ENCODE measurements around the gene SLC15A3.

SLC15A3 gene

DNA sequence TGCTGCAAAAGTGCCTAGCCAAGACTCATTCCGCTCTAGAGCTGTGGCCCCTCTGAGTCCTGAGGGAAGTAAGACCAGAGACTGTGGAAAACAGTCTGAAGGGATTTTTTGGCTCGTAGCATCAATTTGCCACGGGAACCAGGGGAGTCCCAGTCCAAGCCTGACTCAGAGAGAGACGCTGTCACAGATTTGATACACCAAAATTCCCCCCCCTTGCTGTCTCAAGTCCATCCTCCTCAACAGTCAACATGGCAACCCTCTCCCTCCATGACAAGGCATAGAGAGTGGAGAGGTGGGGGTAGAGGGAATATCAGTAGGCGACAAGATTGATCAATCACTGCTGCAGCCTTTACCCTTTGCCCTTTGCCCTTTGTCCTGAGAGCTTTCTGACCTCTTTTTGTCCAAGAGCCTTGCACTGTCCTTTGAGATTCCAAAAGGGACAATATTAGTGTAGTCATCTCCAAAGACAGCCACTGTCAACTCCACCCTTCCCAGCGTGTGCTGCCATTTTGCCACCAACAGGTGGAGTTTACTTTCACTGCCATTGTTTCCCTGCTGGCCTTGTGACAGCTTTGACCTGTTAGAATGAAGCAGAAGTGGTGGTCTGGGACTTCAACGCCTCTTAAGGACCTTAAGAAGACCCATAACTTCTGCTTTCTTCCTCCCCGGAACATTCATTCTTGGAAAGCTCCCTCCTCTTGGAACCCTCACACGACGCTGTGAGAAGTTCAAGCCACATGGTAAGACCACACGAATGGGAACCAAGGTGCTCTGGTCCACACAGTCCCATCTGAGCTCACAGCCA lies 7.3 kb downstream of the SLC15A3 start:
- no peak for DNase-seq

DNA sequence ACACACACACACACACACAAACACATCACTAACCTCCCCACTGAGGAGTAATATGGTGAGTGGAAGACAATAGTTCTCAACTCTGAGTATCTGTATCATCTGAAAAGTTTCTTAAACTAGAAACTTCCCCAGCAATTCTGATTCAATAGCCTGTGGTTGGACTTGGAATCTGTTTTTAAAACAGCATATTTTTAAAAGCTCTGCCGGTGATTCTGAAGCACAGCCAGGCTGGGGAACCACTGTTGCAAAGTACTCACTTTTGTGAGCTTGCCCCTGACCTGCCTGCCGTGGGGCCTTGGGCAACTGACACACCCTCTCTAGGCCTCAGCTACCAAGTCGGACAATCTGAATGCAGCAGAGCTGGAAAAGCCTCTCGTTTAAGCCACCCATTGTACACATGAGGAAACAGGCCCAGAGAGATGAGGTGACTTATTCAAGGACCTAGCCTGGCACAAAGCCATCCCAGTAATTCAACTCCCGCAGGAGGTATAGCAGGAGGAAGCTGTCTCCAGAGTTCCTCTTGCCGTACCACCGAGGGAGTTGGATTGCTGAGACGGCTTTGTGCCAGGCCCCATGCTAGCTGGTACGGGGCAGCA lies 8.9 kb downstream of the SLC15A3 start:
- DNase-seq: no peak

- DNase-seq: no peak
Measured at GRCh38 chr11:60942219-60942618, 9.8 kb downstream of the SLC15A3 start.

GRCh38 chr11:60941371-60942119 lies 10.4 kb downstream of the SLC15A3 start:
- DNase-seq: no peak

- no peak for DNase-seq
Measured at GRCh38 chr11:60939855-60940254, 12.1 kb downstream of the SLC15A3 start.

GRCh38 chr11:60939301-60939700 lies 12.7 kb downstream of the SLC15A3 start:
- DNase-seq: no peak

DNA sequence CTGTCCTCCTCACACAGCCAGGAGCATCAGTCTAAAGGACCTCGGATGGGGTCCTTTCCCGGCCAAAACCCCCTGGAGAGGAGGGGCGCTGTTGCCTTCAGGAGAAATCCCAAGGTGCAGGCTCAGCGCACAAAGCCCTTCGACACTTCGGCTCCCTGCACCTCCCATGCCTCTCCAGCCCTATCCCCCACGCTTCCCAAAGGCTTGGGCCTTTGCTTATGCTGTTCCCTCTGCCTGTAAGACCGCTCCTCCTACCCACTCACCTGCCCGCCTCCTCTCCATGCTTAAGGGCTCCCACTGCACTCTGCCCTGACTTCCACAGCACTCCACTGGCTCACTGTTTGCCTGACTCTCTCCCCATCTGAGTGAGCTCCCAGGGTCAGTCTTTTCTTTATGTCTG lies 13.5 kb downstream of the SLC15A3 start:
- no peak for DNase-seq

DNA sequence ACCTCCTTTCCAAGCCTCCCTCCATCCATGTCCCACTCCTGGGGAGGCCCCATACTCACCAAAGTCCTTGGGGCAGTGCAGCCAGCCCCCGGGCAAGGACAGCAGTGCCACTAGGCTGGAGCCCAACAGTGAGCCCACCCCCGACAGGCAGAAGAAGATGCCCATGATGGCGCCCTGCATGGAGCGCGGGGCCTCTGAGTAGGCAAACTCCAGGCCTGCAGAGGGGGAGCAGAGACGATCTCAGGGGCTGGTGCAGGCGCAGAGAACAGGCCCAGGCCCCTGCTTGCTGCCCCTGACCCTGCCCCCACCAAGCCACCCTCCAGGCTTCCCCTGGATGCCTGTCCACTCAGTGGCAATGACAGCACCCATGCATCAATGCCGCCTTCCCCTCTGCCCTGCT lies 14.2 kb downstream of the SLC15A3 start:
- no peak for DNase-seq

DNA sequence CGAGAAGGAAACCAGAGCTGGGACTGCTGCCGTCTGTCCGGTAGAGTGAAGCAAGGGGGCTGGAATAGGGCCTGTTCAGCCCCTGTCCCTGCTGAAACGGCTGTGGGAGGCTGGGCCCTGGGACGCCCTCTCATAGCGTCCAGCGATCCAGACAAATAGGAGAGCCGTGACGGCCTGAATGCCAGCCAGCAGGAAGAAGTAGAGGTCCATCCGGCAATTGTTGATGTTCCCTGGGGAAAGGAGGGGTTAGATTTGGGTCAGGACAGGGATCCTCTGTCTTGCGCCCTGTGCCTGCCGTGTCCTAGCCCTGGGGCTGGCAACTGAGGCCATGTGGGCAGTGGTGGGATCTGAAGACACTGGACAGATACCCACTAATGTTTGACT lies 14.8 kb downstream of the SLC15A3 start:
- DNase-seq: no peak

GRCh38 chr11:60936467-60937143 lies 15.4 kb downstream of the SLC15A3 start:
- DNase-seq: no peak

- no peak for DNase-seq
Measured at GRCh38 chr11:60935676-60936442, 16.1 kb downstream of the SLC15A3 start.

GRCh38 chr11:60934790-60935605 lies 17.0 kb downstream of the SLC15A3 start:
- no peak for DNase-seq

- no peak for DNase-seq
Measured at GRCh38 chr11:60934124-60934789, 17.7 kb downstream of the SLC15A3 start.

GRCh38 chr11:60933416-60934123 lies 18.4 kb downstream of the SLC15A3 start:
- DNase-seq: no peak

- no peak for DNase-seq
Measured at GRCh38 chr11:60932605-60933356, 19.2 kb downstream of the SLC15A3 start.

DNA sequence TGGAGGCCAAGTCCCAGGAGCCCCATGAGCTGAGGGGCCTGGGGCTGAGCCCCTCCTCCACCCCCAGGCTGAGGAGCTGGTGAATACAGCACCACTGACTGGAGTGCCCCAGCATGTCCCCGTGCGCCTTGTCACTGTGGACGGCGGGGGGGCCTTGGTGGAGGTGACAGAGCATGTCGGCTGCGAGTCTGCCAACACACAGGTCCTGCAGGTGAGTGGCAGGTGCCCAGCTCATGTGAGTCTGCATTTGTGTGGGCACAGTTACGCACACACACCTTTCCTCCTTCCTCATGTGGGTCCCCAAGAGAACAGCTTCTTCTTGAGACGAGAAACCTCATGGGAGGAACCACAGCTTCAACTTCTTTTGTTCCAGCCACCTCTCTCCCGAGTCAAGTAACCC lies 20.1 kb downstream of the SLC15A3 start:
- DNase-seq: no peak

DNA sequence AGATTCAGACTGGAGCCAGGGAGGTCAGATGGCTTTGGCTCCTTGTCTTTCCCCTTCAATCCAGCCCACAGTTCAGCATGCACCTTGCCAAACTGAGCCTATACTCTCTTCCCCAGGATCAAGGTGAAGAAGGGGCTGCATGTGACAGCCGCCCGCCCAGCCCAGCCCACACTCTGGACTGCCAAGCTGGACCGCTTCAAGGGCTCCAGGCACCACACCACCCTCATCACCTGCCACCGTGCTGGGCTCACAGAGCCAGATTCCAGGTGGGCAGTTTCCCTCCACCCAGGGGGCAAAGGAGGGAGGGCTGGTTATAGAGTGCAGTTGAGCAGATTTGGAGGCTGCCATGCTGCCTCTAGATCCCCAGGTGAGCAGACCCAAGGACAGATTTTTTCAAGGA lies 21.6 kb downstream of the SLC15A3 start:
- no peak for DNase-seq

DNA sequence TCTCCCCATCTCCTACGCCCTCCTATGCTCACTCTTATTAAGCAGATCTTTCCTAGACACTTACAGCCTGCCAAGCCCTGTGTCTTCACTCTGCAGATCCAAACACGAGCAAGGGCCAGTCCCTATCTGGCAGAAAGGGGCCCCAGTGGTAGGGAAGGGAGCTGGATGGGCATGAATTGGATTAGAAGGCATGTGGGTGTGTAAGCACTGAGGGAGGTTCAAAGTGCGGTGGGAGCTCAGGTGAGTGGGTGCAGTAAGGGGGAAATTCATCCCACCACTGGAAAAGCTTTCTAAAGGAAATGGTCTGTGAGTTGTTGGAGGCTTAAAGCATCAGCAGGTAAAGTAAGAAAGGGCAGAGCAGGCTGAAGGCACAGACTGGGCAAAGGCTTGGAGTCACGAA lies 22.2 kb downstream of the SLC15A3 start:
- DNase-seq: no peak

DNA sequence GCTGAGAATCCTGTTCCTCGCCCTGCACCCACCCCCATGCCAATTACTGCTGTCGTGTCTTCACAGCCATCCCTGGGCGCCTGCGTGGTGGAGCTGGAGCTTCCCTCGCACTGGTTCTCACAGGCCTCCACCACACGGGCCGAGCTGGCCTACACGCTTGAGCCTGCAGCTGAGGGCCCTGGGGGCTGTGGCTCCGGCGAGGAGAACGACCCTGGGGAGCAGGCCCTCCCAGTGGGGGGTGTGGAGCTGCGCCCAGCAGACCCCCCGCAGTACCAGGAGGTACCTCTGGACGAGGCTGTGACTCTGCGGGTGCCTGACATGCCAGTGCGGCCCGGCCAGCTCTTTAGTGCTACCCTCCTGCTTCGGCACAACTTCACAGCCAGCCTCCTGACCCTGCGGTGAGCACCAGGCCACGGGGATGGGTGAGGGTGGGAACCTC lies 23.4 kb downstream of the SLC15A3 start:
- no peak for DNase-seq

DNA sequence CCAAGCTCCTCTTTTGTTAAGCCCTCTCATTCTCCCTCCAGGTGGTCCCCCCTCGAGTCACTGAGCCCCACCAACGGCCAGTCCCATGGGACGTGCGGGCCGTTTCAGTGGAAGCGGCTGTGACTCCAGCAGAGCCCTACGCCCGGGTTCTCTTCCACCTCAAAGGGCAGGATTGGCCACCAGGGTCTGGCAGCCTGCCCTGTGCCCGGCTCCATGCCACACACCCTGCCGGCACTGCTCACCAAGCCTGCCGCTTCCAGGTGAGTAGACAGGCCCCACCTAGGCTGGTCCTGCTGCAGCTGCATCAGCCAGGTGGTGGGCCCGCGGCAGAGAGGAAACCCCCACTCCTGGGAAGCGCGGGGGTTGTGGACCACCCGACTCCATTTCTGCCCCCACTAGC lies 24.4 kb downstream of the SLC15A3 start:
- DNase-seq: no peak
